Esophagus muscularis mucosa (tissue), 4 donors: ENCODE results near the gene GADD45GIP1. TPM values are rescaled to one million over a fixed set of nuclear protein-coding genes. Genes with fewer than 3 reads are reported as not detected.

Experiments
- DNase-seq: peaks from one replicate; pipeline ENCODE4 v3.0.0-alpha.2; 2017; ENCODE audit errors: extremely low spot score
- H3K27ac ChIP-seq, 4 donors: fragments of 200-600 bp; sonication (generic); replicated peaks in 1 of 4; 1 replicate in 3 of 4; 2 replicates in 1 of 4; pipeline ENCODE4 v1.5.1; 2016 to 2019; ENCODE audit warnings: mild to moderate bottlenecking in 1 of 4
- H3K27me3 ChIP-seq, 4 donors: fragments of 200-600 bp; sonication (generic); one replicate each; pipeline versions ENCODE4 v1.5.1 to v1.6.0; 2016 to 2019
- H3K36me3 ChIP-seq, 4 donors: fragments of 200-600 bp; sonication (generic); one replicate each; pipeline ENCODE4 v1.5.1; 2016 to 2019
- H3K4me1 ChIP-seq, 4 donors: fragments of 200-600 bp; sonication (generic); one replicate each; pipeline ENCODE4 v1.5.1; 2016 to 2019
- H3K4me3 ChIP-seq, 4 donors: fragments of 200-600 bp; sonication (generic); 1 replicate in 2 of 4; 2 replicates in 2 of 4; pipeline ENCODE4 v1.5.1; 2016 to 2019; ENCODE audit warnings: mild to moderate bottlenecking in 4 of 4, moderate library complexity in 1 of 4
- H3K9me3 ChIP-seq, 4 donors: fragments of 200-600 bp; sonication (generic); 1 replicate in 3 of 4; 2 replicates in 1 of 4; pipeline ENCODE4 v1.5.1; 2016 to 2019
- EP300 ChIP-seq: sonication (generic); formaldehyde crosslinking; IDR thresholded peaks from one replicate; pipeline ENCODE4 v1.6.1; 2017; ENCODE audit warnings: antibody characterized with exemption
- POLR2A ChIP-seq: fragments of 450-650 bp; IDR thresholded peaks from one replicate; pipeline ENCODE4 v1.6.1; 2017; ENCODE audit warnings: antibody characterized with exemption, moderate library complexity, mild to moderate bottlenecking, low read depth
- POLR2AphosphoS5 ChIP-seq, 2 donors: sonication (generic); formaldehyde crosslinking; IDR thresholded peaks; one replicate each; pipeline ENCODE4 v1.6.1; 2017; ENCODE audit warnings: antibody characterized with exemption in 2 of 2
- WGBS: methylation state at CpG from one replicate; pipeline ENCODE4 v1.1.5; 2018; 5-methylcytosine and 5-hydroxymethylcytosine counted together
- intact Hi-C: fragments of 100-400 bp; cut with DNase I; formaldehyde crosslinking; loops from one replicate; pipeline ENCODE4 v1.15.1; 2023
- total RNA-seq, 4 donors: library from RNA; depleted of rRNA; stranded (reverse); fragments of >200 nt; gene quantifications; one replicate each; pipeline versions ENCODE4 v1.1.0 to v1.2.1, GENCODE V29; 2016
- TF ChIP-seq, protein P1 (sequence below), 3 experiments: fragments of 200-600 bp in 2 of 3; fragments of 450-650 bp in 1 of 3; sonication (generic) in 2 of 3; IDR thresholded peaks; one replicate each; pipeline ENCODE4 v1.5.1; 2017 to 2019; ENCODE audit warnings: antibody characterized with exemption in 3 of 3, mild to moderate bottlenecking in 2 of 3, moderate library complexity in 1 of 3

The GADD45GIP1 gene
- total RNA-seq, 4 donors from 2014 or later, result 33.0 to 60.1 (median 49.3) TPM

DNA sequence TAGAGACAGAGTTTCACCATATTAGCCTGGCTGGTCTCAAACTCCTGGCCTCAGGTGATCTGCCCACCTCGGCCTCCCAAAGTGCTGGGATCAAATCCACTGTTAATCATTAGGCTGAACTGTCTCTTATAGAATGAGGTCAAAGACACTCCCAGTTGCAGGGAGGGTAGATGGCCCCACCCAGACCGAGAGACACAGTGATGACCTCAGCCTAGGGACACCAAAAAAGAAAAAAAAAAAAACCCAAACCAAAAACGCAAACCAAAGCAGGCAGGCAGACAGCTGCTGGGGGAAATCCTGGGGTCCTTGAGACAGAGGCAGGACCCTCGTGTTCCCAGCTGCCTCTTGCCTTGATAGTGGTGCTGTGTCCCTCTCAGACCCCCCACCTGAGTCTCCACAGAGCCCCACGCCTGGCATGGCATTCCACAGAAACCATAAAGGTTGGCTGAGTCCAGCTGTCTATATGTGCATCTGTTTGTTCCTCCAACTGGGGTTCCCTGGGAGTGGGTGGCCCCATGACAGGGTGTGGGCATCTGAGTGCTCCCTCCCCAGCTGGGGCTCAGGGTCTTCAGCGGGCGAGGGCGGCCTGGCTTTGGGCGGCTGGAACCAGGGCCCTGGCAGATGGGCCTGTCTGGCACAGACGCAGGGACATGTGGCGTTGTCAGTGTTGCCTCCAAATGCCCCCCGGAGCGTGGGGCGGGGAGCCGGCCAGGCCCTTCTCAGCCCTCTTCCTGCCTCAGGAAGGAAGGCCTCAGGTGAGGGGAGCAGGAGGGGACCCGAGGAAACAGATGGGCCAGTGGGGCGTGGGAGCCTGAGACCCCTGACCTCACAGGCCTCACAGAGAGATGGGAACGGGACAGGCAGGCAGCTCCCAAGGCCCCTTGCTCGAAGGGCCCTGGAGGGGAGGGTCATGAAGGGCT lies 17.5 kb upstream of the GADD45GIP1 start:
- TF ChIP-seq, protein P1, sequence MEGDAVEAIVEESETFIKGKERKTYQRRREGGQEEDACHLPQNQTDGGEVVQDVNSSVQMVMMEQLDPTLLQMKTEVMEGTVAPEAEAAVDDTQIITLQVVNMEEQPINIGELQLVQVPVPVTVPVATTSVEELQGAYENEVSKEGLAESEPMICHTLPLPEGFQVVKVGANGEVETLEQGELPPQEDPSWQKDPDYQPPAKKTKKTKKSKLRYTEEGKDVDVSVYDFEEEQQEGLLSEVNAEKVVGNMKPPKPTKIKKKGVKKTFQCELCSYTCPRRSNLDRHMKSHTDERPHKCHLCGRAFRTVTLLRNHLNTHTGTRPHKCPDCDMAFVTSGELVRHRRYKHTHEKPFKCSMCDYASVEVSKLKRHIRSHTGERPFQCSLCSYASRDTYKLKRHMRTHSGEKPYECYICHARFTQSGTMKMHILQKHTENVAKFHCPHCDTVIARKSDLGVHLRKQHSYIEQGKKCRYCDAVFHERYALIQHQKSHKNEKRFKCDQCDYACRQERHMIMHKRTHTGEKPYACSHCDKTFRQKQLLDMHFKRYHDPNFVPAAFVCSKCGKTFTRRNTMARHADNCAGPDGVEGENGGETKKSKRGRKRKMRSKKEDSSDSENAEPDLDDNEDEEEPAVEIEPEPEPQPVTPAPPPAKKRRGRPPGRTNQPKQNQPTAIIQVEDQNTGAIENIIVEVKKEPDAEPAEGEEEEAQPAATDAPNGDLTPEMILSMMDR (IDR thresholded peaks at IDR 0.05), result no peak
- TF ChIP-seq EP300 (no peak), POLR2AphosphoS5 (IDR thresholded peaks at IDR 0.05) (no peak), POLR2A (no peak)
- no peak overlapping the region for H3K4me3 ChIP-seq
- no peak for DNase-seq
- peaks cover 0 to 9% (median 5%) of the 10 kb centered on the region in 4 donors for H3K4me1 ChIP-seq
- H3K9me3 ChIP-seq, result no peaks in the 10 kb centered on the region
- H3K27ac ChIP-seq, result no peak overlapping the region
- no peaks in the 10 kb centered on the region for H3K36me3 ChIP-seq
- 47% methylated on average over 7 of the region's 19 CpGs for WGBS
- no peaks in the 10 kb centered on the region for H3K27me3 ChIP-seq
- intact Hi-C loops, result loop anchor here (5.0 kb wide), 1 partner anchor 288 kb away; no protein-coding TSS in a partner anchor

DNA sequence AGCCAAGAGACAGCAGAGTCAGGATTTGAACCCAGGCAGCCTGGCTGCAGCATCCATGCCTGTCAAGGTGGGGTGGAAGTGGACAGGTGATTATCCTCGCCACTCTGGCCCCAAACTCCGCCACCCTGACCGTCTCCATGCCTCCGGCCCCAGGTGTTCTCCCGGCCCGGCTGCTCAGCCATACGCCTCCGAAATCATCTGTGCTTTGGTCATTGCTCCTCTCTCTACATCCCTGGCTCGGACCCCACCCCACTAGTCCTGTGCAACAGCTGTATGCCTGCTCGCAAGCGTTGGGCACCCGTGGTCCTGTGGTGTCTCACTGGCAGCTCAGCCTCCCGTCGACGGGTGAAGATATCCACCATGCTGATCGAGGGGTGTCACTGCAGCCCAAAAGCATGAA lies 16.2 kb upstream of the GADD45GIP1 start:
- Histone ChIP-seq H3K36me3 (no peaks in the 10 kb centered on the region), H3K4me3 (no peak overlapping the region), H3K27me3 (no peaks in the 10 kb centered on the region), H3K9me3 (no peaks in the 10 kb centered on the region), H3K27ac (no peak overlapping the region), H3K4me1 (peaks cover 0 to 14% (median 10%) of the 10 kb centered on the region in 4 donors)
- TF ChIP-seq EP300, result no peak
- TF ChIP-seq, protein P1 (IDR thresholded peaks at IDR 0.05), result no peak
- no peak for TF ChIP-seq POLR2A
- no peak for TF ChIP-seq POLR2AphosphoS5 (IDR thresholded peaks at IDR 0.05)
- intact Hi-C loops, result no loop called here
- 85% methylated on average over 6 of the region's 16 CpGs for WGBS
- DNase-seq, result no peak

DNA sequence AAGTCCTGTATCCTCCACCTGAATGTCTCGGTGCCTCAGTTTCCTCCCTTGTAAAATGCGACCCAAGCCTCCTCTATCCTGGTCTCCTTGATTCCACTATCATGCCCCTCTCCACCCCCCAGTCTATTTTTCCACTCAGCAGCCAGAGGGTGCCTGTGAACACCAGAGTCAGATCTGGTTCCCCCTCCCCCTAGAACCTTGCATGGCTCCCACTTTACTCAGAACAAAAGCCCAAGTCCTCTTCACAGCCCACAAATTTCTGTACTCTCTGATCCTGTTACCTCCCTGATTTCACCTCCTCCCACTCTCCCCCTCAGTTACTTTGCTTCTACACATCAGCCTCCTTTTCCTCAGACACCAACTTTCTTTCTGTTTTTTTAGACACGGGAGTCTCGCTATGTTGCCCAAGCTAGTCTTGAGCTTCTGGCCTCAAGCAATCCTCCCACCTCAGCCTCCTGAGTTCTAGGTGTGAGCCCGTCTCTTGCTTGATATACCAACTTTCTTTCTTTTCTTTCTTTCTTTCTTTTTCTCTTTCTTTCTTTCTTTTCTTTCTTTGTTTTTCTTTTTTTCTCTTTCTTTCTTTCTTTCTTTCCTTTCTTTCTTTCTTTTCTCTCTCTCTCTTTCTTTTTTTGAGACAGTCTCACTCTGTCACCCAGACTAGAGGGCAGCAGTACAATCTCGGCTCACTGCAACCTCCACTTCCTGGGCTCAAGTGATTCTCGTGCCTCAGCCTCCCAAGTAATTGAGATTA lies 13.2 kb upstream of the GADD45GIP1 start:
- TF ChIP-seq, protein P1 (IDR thresholded peaks at IDR 0.05), result no peak
- TF ChIP-seq POLR2A, result no peak
- TF ChIP-seq EP300, result no peak
- no peak for TF ChIP-seq POLR2AphosphoS5 (IDR thresholded peaks at IDR 0.05)
- H3K36me3 ChIP-seq, result no peaks in the 10 kb centered on the region
- no peak for DNase-seq
- H3K27ac ChIP-seq, result peak overlapping the region in 3 of 4 donors; percentile 62 to 75 (median 74)
- no peaks in the 10 kb centered on the region for H3K27me3 ChIP-seq
- no peak overlapping the region for H3K4me3 ChIP-seq
- intact Hi-C loops, result no loop called here
- H3K4me1 ChIP-seq, result peaks cover 3 to 19% (median 16%) of the 10 kb centered on the region in 4 donors
- WGBS, result 93% methylated on average over 7 of the region's 7 CpGs
- H3K9me3 ChIP-seq, result no peaks in the 10 kb centered on the region

DNA sequence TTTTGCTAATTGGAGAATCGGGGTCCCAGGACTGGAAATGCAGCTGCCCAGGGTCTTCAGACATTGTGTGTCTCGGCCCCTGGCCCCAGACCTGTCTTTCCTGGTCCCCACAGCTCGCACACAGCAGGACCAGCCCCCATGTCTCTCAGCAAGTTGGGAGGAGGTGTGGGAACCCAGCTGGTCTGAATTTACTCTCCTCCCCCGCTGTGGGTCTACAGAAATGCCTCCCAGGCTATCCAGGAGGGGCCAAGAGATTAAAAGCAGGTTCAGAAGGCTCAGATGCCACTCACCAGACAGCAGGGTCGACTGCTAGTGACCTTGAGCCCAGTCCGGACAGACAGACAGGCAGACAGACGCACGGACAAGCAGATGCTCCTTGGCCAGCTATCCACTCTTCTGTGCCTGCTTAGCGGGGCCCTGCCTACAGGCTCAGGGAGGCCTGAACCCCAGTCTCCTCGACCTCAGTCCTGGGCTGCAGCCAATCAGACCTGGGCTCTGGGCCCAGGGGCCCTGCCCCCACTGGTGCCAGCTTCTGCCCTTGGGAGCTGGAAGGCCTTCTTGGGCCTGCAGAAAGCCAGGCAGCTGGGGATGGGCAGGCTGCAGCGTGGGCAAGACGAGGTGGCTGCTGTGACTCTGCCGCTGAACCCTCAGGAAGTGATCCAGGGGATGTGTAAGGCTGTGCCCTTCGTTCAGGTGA lies 12.4 kb upstream of the GADD45GIP1 start, which contains the start of gene DAND5:
Gene DAND5 (plus strand): TSS at position 285 of the 697 bp plus-strand sequence. CDS start 85 bp downstream, at position 370.
- no peak within 1 kb of the TSS for H3K4me3 ChIP-seq
- no peaks in the 10 kb centered on the region for H3K27me3 ChIP-seq
- DNase-seq, result no peak
- intact Hi-C loops, result no loop called here
- peaks cover 3 to 23% (median 20%) of the 10 kb centered on the region in 4 donors for H3K4me1 ChIP-seq
- H3K36me3 ChIP-seq, result no peaks in the 10 kb centered on the region
- TF ChIP-seq POLR2A (no peak), POLR2AphosphoS5 (IDR thresholded peaks at IDR 0.05) (no peak), EP300 (no peak)
- TF ChIP-seq, protein P1 (IDR thresholded peaks at IDR 0.05), result no peak
- no peaks in the 10 kb centered on the region for H3K9me3 ChIP-seq
- WGBS, result 55% methylated on average over 8 of the region's 14 CpGs
- H3K27ac ChIP-seq, result peak within 1 kb of the TSS; percentile 62 to 75 (median 68)
